ENCODE measurements around the gene DGCR8.
"Not testable (repeated sequence)": the region's sequence is repeated elsewhere in the genome, so short reads cannot be mapped to it uniquely, and the experiment has no call there.

DGCR8 gene

DNA sequence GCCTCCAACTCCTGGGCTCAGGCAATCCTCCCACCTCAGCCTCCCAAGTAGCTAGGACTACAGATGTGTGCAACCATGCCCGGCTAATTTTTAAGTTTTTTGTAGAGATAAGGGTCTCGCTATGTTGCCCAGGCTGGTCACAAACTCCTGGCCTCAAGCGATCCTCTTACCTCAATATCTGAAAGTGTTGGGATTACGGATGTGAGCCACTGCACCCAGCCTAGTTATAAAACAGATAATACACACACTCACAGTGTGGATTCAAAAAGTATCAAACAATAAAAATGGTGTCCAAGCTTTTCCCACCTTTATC is 71.2 kb downstream of the DGCR8 start:
- Histone ChIP-seq H3K4me3 (ENCODE audit: low read depth in 1 of 2, low read length in 2 of 2) (no peak overlapping the region), H3K27me3 (ENCODE audit: control insufficient read depth in 1 of 2, insufficient read depth in 2 of 2, low read length in 2 of 2) (peaks cover 0 to 23% of the 10 kb centered on the region in 2 donors), H3K36me3 (ENCODE audit: insufficient read depth, low read length) (no peaks in the 10 kb centered on the region), H3K27ac (ENCODE audit: low read depth, low read length) (no peak overlapping the region), H3K9me3 (ENCODE audit: low read length) (no peaks in the 10 kb centered on the region), H3K4me1 (ENCODE audit: insufficient read depth, low read length) (no peaks in the 10 kb centered on the region), H3K9ac (ENCODE audit: low read length) (no peak overlapping the region)

DNA sequence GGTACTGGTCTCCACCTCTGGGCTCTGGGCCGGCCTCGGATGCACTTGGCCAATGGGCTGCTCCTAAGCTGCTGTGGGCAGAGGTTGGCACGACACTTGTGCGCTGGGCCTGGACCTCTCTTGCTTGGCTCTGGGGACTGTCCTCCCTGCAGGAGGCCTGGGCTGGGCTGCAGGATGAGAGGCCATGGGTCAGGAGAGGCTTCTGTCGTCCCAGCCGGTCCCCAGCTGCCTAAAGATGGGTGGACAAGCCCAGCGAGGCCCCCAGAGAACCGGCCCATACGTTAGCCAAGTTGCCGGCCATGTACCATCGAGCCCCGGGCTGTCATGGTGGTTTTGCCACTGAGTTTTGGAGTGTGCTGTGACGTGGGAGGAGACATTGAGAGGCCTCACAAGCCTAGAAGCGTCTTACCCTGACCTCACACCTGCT is 72.4 kb downstream of the DGCR8 start:
- Histone ChIP-seq H3K27me3 (ENCODE audit: control insufficient read depth in 1 of 2, insufficient read depth in 2 of 2, low read length in 2 of 2) (peaks cover 0 to 32% of the 10 kb centered on the region in 2 donors), H3K9me3 (ENCODE audit: low read length) (no peaks in the 10 kb centered on the region), H3K9ac (ENCODE audit: low read length) (no peak overlapping the region), H3K4me1 (ENCODE audit: insufficient read depth, low read length) (no peaks in the 10 kb centered on the region), H3K27ac (ENCODE audit: low read depth, low read length) (no peak overlapping the region), H3K4me3 (ENCODE audit: low read depth in 1 of 2, low read length in 2 of 2) (no peak overlapping the region), H3K36me3 (ENCODE audit: insufficient read depth, low read length) (no peaks in the 10 kb centered on the region)

DNA sequence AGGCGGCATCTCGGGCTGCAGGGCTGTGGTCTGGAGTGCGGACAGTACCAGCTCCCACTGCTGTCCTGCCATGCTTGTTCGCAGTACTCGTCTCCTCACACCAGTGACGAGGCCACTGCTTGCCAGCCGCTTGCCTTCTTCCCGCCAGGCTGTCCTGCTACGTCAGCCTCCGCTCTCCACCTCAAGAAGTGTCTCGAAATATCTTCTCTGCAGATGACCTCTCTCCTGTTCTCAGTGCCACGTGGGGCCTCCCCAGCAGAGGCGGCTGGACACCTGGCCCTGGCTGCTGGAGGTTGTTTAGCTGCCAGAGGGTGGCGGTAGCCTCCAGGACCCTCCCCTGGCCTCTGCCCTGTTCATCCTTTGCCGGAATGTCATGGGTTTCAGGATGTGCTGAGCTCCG is 73.9 kb downstream of the DGCR8 start:
- Histone ChIP-seq H3K4me3 (ENCODE audit: low read depth in 1 of 2, low read length in 2 of 2) (no peak overlapping the region), H3K9me3 (ENCODE audit: low read length) (no peaks in the 10 kb centered on the region), H3K9ac (ENCODE audit: low read length) (no peak overlapping the region), H3K4me1 (ENCODE audit: insufficient read depth, low read length) (no peaks in the 10 kb centered on the region), H3K36me3 (ENCODE audit: insufficient read depth, low read length) (no peaks in the 10 kb centered on the region), H3K27ac (ENCODE audit: low read depth, low read length) (no peak overlapping the region), H3K27me3 (ENCODE audit: control insufficient read depth in 1 of 2, insufficient read depth in 2 of 2, low read length in 2 of 2) (peaks cover 0 to 36% of the 10 kb centered on the region in 2 donors)

DNA sequence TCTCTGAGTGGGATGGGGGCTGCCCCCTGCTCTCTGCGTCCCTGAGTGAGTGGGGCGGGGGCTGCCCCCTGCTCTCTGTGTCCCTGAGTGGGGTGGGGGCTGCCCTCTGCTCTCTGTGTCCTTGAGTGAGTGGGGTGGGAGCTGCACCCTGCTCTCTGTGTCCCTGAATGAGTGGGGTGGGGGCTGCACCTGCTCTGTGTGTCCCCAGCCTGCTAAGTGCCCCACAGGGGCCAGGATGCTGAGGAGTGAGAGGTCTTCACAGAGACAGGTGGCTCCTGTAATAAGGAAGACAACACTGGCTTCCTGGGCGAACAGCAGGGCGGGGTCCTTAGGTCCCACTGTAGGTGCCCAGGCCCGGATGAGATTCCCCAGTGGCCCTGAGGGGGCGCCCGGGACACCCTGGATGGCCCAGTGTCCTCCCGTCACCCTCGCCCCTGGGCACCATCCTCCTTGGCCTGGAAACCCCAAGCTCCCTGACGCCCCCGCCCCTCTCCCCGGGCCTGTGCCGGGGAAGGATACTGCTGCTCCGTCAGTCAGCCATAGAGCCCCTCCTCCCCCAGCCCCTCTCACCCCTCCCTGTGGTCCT is 74.7 kb downstream of the DGCR8 start:
- Histone ChIP-seq H3K4me1 (ENCODE audit: insufficient read depth, low read length) (no peaks in the 10 kb centered on the region), H3K9ac (ENCODE audit: low read length) (no peak overlapping the region), H3K36me3 (ENCODE audit: insufficient read depth, low read length) (no peaks in the 10 kb centered on the region), H3K27ac (ENCODE audit: low read depth, low read length) (no peak overlapping the region), H3K9me3 (ENCODE audit: low read length) (no peaks in the 10 kb centered on the region), H3K27me3 (ENCODE audit: control insufficient read depth in 1 of 2, insufficient read depth in 2 of 2, low read length in 2 of 2) (peaks cover 0 to 36% of the 10 kb centered on the region in 2 donors), H3K4me3 (ENCODE audit: low read depth in 1 of 2, low read length in 2 of 2) (no peak overlapping the region)

DNA sequence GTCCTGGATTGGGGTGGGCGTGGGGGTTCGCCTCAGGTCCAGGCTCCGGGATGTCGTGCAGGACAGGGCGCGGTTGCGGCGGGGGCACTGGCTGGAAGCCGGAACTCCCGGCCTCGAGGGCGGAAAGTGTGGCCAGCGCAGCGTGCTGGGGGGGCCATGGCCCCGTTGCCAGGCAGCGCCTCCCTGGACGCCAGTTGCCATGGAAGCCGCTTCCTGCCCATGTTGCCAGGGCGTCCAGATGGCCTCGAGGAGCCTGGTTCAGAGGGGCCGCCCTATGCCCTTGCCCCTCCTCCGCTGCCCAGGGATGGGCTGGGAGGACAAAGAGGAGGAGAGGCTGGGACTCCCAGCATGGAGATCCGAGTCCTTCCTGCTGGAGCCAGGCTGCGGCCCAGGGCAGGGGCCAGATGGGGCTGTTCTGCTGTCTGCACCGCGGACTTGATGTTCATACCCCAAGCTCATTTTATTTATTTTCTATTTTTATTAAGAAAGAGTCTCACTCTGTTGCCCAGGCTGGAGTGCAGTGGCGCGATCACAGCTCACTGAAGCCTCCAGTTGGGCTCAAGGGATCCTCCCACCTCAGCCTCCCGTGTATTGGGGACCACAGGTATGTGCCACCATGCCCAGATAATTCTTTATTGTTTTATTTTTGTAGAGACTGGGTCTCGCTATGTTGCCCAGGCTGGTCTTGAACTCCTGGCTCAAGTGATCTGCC is 75.4 kb downstream of the DGCR8 start:
- peaks cover 0 to 36% of the 10 kb centered on the region in 2 donors for H3K27me3 ChIP-seq (ENCODE audit: control insufficient read depth in 1 of 2, insufficient read depth in 2 of 2, low read length in 2 of 2)
- H3K9ac ChIP-seq (ENCODE audit: low read length), result no peak overlapping the region
- no peak overlapping the region for H3K4me3 ChIP-seq (ENCODE audit: low read depth in 1 of 2, low read length in 2 of 2)
- no peaks in the 10 kb centered on the region for H3K4me1 ChIP-seq (ENCODE audit: insufficient read depth, low read length)
- H3K36me3 ChIP-seq (ENCODE audit: insufficient read depth, low read length), result no peaks in the 10 kb centered on the region
- no peak overlapping the region for H3K27ac ChIP-seq (ENCODE audit: low read depth, low read length)
- no peaks in the 10 kb centered on the region for H3K9me3 ChIP-seq (ENCODE audit: low read length)

DNA sequence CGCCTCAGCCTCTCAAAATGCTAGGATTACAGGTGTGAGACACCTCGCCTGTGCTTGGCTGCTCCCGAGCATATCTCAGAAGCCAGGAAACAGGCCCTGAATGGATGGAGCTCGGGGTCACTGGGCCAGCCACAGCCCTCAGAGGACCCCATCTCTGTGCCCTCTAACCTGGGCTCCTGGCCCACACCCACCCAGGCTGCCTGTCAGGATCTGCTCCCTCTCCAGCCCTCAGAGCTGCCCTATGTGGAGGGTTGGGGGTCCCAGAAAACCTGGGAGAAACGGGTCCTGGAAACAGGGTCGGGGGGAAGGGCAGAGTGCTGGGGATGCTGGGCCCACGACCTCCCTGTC is 76.0 kb downstream of the DGCR8 start:
- no peak overlapping the region for H3K4me3 ChIP-seq (ENCODE audit: low read depth in 1 of 2, low read length in 2 of 2)

DNA sequence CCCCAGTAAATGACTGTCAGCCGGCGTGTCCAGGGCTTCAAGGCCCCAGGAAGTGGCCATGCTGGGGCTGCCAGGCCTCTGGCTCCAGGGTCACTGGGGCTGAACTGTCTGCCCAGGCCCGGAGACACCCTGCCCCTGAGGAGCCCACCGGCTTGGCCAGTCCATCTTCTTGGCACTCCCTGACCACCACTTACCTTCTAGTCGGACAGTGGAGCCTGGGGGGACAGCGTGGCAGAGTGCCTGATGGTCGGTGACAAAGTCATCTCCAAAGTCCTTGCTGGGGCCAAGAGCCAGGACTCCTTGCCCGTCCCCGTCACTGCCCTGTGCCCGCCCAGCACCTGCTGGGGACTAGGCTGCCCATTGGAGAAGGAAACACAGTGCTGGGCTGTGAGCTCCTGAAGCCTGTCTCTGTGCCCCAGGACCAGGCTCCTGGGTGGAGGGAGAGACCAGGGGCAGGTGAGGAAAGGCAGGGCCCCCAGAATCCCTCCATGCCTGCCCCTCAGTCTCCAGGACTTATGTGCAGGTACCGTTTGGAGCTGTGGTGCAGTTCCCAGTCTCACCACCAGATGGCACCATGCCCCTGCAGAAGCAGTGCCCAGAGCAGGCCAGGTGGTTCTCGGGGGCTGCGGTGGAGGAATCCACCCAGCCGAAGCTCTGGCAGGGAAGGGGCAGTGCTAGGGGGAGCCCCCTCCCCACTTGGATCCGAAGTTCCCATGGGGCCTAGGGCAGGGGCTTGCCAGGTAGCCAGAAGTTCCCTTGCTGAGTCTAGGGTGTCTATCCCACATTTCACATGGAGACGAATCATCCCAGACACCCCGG is 76.8 kb downstream of the DGCR8 start:
- H3K4me1 ChIP-seq (ENCODE audit: insufficient read depth, low read length), result no peaks in the 10 kb centered on the region
- no peaks in the 10 kb centered on the region for H3K36me3 ChIP-seq (ENCODE audit: insufficient read depth, low read length)
- H3K27ac ChIP-seq (ENCODE audit: low read depth, low read length), result no peak overlapping the region
- H3K9ac ChIP-seq (ENCODE audit: low read length), result no peak overlapping the region
- peaks cover 0 to 36% of the 10 kb centered on the region in 2 donors for H3K27me3 ChIP-seq (ENCODE audit: control insufficient read depth in 1 of 2, insufficient read depth in 2 of 2, low read length in 2 of 2)
- H3K4me3 ChIP-seq (ENCODE audit: low read depth in 1 of 2, low read length in 2 of 2), result no peak overlapping the region
- H3K9me3 ChIP-seq (ENCODE audit: low read length), result no peaks in the 10 kb centered on the region

More for the DNA sequence above, 76.0 kb downstream of the DGCR8 start:
- H3K27me3 ChIP-seq (ENCODE audit: control insufficient read depth in 1 of 2, insufficient read depth in 2 of 2, low read length in 2 of 2), result peaks cover 0 to 36% of the 10 kb centered on the region in 2 donors
- no peaks in the 10 kb centered on the region for H3K9me3 ChIP-seq (ENCODE audit: low read length)
- no peak overlapping the region for H3K27ac ChIP-seq (ENCODE audit: low read depth, low read length)
- no peaks in the 10 kb centered on the region for H3K36me3 ChIP-seq (ENCODE audit: insufficient read depth, low read length)
- H3K9ac ChIP-seq (ENCODE audit: low read length), result no peak overlapping the region
- H3K4me1 ChIP-seq (ENCODE audit: insufficient read depth, low read length), result no peaks in the 10 kb centered on the region

DNA sequence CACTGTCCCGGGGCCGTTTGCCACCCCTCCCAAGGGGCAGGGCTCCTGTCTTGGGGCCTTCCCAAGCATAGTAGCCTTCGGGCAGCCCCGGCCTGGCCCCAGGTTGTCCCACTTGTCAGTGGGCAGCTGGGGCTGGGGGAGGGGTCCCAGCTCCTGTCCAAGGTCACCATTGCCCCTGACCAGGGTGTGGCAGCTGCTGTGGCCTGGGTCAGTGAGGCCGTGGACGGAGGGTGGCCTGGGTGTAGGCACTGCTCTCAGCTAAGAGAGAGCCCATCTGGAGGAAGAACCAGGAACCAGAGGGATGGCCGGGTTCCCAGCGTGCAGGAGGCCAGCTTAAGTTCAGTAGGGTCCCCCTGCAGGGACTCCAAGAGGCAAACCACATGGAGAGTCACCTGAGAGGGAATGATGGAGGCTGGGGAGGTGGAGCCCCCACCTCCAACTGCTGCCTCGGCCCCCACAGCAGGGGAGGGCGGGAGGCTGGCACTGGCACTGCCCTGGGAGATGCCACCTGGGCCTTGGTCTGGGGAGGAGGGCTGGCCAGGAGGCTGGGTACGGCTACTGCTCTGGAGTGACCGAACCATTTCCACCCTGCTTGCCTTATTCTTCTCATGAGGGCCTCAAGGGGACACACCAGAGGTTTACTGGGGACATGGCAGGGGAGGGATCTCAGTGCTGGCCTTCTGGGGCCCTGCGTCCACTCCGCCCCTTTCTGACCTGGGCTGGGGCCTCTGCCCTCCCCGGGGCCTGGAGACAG is 77.6 kb downstream of the DGCR8 start:
- Histone ChIP-seq H3K4me3 (ENCODE audit: low read depth in 1 of 2, low read length in 2 of 2) (no peak overlapping the region), H3K36me3 (ENCODE audit: insufficient read depth, low read length) (no peaks in the 10 kb centered on the region)

DNA sequence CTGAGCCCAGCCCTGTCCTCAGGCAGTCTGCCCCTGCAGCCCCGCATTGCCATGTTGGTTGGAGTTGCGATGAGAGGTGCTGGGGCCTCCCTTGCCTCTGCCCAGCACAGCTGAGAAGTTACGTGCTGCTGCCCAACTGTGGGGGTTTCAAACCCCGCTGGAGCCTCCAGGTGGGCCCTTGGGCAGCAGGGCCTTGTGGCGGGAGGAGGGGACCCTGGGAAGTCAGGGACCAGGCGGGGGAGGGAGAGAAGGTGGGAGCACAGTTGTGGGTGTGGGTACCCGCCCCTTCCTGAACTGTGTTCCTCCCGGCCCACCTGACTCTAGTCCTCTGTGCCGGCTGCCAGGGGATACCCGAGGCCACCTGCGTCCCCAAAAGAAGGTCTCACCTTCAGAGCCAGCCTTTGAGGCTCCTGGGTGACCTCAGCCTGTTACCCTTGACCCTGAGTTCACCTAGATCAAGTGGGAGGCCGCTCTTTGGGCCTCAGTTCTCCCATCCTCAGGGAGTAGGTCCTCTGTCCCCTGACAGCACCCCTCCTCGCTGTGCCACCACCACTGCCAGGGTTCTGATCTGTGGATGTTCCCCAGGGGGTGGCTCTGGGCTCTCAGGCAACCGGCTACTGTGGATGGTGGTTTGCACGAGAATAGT is 78.5 kb downstream of the DGCR8 start:
- Histone ChIP-seq H3K27me3 (ENCODE audit: control insufficient read depth in 1 of 2, insufficient read depth in 2 of 2, low read length in 2 of 2) (peaks cover 0 to 36% of the 10 kb centered on the region in 2 donors), H3K9me3 (ENCODE audit: low read length) (no peaks in the 10 kb centered on the region), H3K9ac (ENCODE audit: low read length) (no peak overlapping the region), H3K27ac (ENCODE audit: low read depth, low read length) (no peak overlapping the region), H3K4me1 (ENCODE audit: insufficient read depth, low read length) (no peaks in the 10 kb centered on the region), H3K4me3 (ENCODE audit: low read depth in 1 of 2, low read length in 2 of 2) (no peak overlapping the region), H3K36me3 (ENCODE audit: insufficient read depth, low read length) (no peaks in the 10 kb centered on the region)

More for the DNA sequence above, 77.6 kb downstream of the DGCR8 start:
- no peak overlapping the region for H3K27ac ChIP-seq (ENCODE audit: low read depth, low read length)
- no peak overlapping the region for H3K9ac ChIP-seq (ENCODE audit: low read length)
- no peaks in the 10 kb centered on the region for H3K9me3 ChIP-seq (ENCODE audit: low read length)
- H3K27me3 ChIP-seq (ENCODE audit: control insufficient read depth in 1 of 2, insufficient read depth in 2 of 2, low read length in 2 of 2), result peaks cover 0 to 36% of the 10 kb centered on the region in 2 donors
- H3K4me1 ChIP-seq (ENCODE audit: insufficient read depth, low read length), result no peaks in the 10 kb centered on the region

DNA sequence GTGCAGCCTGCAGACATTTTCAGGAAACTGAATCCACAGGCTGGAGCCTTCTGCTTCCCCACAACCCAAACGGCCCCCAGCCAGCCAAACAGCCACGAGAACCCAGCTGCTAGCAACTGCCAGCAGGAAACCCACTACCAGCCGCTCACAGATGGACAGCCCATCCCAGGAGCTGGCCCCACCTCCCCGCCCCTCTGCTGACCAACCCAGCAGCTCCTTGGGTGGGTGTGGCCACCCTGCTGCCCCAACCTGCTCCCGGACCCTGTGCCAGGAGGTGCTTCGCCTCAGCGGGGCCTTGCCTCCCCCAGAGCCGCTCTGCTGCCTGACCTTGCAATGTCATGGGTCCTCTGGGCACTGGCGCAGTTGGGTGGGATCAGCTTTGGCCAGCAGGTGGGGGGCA is 79.0 kb downstream of the DGCR8 start:
- Histone ChIP-seq H3K9me3 (ENCODE audit: low read length) (no peaks in the 10 kb centered on the region), H3K27me3 (ENCODE audit: control insufficient read depth in 1 of 2, insufficient read depth in 2 of 2, low read length in 2 of 2) (peaks cover 0 to 35% of the 10 kb centered on the region in 2 donors), H3K4me1 (ENCODE audit: insufficient read depth, low read length) (no peaks in the 10 kb centered on the region), H3K4me3 (ENCODE audit: low read depth in 1 of 2, low read length in 2 of 2) (no peak overlapping the region), H3K9ac (ENCODE audit: low read length) (no peak overlapping the region), H3K36me3 (ENCODE audit: insufficient read depth, low read length) (no peaks in the 10 kb centered on the region), H3K27ac (ENCODE audit: low read depth, low read length) (no peak overlapping the region)

DNA sequence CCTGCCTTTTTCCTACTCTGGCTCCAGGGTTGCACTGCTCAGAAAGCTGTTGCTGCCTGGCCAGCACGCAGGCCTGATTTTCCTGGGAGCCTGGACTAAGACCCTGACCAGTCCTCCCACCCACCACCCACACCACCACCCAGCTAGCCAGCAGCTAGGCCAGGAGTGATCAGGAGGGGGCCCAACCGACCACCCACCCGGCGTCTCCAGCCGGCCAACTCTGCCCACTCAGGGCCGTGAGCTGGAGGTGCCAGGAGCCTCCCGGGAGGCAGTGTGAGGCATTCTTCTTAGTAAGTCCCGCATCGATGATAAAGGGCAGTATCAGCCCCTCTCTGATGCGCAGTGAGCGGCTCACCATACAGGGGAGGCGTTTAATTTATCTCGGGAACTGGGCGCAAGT is 79.5 kb downstream of the DGCR8 start:
- H3K9me3 ChIP-seq (ENCODE audit: low read length); H3K36me3 ChIP-seq (ENCODE audit: insufficient read depth, low read length); H3K4me1 ChIP-seq (ENCODE audit: insufficient read depth, low read length); H3K27ac ChIP-seq (ENCODE audit: low read depth, low read length); H3K4me3 ChIP-seq (ENCODE audit: low read depth in 1 of 2, low read length in 2 of 2); H3K9ac ChIP-seq (ENCODE audit: low read length): not testable (repeated sequence)
- peaks cover 0 to 30% of the 10 kb centered on the region in 2 donors for H3K27me3 ChIP-seq (ENCODE audit: control insufficient read depth in 1 of 2, insufficient read depth in 2 of 2, low read length in 2 of 2)
